ENCODE data around the gene OXTR.

The OXTR gene

DNA sequence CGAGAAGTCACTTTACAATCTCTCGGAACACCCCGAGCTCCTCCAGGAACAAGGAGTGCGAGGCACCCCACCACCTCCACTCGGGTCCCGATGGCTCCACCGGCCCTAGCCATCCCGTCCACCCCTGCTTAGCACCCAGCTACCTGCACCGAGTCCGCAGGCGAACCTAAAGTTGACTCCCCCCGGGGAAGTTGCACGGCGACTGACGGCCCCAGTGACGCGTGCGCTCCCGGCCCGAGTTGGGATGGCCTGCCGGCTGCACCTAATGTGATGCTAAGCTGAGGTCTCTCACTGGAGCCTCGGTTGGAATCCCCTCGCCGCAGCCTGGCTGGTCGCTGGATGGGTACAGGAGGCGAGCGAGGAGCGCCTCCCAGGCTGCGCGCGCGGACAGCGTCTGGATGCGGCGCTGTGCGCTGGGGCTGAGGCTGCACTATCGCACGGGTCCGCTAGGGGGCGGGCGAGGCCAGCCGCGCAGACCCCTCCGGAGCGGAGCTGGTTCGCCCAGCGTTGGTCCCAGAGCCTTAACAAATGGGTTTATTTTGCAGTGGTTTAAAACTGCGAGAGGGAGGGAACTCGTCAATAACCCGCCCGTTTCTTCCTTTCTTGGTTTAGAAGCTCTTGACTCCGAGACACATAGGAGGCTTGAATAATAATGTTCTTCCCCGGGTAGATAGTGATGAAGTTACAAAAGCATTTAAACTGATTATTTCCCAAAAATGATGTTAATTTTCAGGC lies at the start of gene OXTR:
OXTR (minus strand) TSS at position 526 of the 735 bp plus-strand sequence. CDS start 1,426 bp downstream, outside the sequence.
- DNase-seq (ENCODE audit: low read depth in 1 of 2, low spot score in 1 of 2) = peak in 1 of 2 donors; percentile 48

DNA sequence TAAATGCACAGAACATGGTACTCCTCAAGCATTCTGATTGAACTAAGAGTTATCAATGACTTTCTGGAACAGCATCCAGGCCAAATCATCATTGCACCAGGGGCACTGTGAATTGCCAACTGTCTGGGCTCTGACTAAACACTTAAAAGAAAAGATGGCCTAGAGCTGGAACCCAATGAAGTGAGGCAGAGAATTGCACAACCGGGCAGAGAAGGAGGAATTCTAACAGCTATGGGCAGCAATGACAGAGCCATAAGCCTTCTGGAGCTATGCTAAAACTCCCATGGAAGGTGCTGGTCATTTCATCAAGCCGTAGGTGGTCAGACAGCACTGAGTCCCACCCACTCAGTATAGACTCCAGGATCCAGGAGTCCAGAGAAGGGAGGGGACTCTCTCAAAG lies 48.1 kb upstream of the OXTR start:
- DNase-seq (ENCODE audit: low read depth in 1 of 2, low spot score in 1 of 2) = no peak

DNA sequence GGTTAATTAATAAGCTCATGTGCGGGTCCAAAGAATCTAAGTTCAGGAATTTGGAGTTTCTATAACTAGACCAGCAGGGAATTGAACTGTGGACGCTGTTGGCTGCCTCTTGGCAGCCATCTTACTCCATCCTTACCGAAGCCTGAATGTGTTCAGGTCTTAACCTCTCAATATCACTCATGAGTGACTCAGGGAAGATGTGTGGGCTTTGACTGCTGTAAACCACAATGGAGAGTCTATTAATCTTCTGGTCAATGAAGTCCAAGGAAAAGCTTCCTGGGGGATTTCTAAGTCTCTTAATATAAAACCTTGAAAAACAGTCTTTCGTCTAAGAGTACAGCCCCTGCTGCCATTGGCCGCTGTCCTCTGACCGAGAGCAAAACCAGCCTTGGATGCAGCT lies 46.7 kb upstream of the OXTR start:
- no peak for DNase-seq (ENCODE audit: low read depth in 1 of 2, low spot score in 1 of 2)

DNA sequence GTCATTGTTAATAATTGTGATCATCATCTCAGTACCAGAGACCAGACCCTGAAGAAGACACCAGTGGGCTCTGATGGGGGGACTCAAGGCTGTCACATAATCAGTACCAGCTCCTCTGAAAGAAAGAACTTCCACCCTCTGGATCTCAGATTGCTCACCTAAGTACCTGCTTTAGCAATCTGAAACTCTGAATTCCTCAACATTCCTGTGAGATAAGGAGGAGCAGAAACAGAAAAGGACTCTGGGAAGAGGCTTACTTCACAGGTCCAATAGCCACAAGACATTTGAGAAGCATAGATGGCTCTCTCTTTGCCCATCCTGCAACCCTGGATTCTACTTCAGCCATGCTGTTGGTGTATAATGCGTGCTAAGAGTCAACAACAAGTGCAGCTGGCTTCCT lies 44.0 kb upstream of the OXTR start:
- DNase-seq (ENCODE audit: low read depth in 1 of 2, low spot score in 1 of 2) = no peak

DNA sequence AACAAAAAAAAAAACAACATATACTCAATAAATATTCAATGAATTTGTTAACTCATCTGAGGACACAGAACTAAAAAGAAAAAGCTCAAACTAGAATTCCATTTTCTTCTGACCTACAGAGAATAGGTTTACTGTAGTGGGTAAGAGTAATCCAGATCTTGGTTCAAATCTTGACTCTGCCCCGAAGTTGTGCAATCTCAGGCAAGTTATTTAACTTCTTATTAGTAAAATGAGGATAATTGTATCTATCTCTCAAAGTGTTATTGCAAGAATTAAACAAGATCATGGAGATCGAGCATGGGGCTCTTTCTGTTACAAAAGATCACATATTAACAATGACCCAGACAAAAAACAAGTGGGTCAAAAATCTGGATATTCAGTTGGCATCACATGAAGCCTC lies 41.1 kb upstream of the OXTR start:
- no peak for DNase-seq (ENCODE audit: low read depth in 1 of 2, low spot score in 1 of 2)

DNA sequence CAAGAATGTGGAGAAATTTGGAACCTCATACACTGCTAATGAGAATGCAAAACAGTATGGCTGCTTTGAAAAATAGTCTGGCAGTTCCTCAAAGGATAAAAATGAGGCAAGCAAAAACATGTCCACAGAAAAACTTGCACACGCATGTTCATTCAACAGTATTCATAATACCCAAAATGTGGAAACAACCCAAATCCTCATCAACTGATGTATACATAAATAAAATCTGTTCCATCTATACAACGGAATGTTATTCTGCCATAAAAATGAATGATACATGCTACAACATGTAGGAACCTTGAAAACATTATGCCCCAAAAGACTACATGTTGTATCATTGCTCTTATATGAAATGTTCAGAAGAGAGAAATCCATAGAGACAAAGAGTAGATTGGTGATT lies 36.4 kb upstream of the OXTR start:
- no peak for DNase-seq (ENCODE audit: low read depth in 1 of 2, low spot score in 1 of 2)

DNA sequence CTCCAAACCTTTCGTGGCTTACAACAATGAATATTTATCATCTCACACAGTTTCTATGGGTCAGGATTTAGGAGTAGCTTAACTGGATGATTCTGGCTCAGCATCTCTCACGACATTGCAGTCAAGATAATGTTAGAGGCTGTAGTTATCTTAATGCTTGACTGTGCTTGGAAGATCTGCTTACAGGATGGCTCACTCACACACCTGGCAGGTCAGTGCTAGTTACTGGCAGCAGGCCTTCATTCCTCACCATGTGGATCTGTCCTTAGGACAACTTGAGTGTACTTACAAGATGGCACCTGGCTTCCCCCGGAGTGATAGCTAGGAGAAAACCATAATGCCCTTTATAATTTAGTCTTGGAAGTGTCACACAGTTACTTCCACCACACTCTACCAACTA lies 32.8 kb upstream of the OXTR start:
- no peak for DNase-seq (ENCODE audit: low read depth in 1 of 2, low spot score in 1 of 2)

DNA sequence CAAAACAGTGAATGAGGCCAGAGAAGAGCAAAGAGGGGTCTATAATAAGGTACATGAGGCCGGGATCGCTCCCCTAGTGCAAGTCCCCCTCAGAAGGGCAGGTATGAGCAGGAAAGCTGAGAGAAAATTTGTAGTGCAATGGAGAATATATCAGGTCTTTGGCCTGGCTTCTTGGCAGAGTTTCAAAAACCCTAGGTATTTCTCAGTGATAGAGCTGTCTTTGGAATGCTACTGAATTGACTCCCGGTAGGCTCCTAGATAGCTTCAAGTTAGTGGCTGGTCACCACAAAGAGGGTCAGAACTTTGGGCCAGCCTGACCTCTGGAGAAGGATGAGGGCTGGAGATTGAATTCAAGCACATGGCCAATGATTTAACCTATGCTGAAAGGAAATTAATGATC lies 30.6 kb upstream of the OXTR start:
- no peak for DNase-seq (ENCODE audit: low read depth in 1 of 2, low spot score in 1 of 2)

DNA sequence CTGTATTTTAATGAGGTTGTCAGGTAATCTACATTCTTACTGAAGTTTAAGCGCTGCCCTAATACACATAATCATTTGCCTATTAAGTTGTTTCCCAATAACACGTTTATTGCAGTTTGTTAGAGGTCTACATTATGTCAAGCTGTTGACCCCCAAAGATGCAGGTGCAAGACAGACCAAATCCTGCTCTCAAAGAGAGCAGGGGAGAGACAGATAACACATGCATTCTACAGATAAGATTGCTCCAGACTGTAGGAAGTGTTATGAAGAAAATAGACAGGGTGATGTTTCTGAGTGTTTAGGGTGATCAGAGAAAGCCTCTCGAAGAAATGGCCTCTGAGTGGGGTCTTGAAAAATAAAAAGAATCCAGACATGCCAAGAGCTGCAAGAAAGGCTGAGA lies 24.8 kb upstream of the OXTR start:
- no peak for DNase-seq (ENCODE audit: low read depth in 1 of 2, low spot score in 1 of 2)

DNA sequence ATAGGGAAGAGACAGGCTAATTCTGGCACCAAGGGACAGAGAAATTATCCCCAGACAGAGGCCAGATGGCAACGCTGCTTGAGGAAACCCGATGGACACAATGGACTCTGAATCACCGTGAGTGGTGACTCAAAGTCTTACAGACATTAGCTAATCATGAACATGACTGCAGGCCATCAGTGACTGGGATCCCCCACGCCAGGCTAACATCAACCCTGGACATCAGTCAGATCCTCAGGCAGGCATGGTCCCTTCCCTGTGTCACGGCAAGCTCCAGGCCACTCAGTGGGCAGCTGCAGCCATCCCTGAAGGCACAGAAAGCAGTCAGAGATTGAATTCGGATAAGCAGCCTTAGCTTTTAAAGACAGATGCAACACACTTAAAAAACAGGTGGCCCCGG lies 23.8 kb upstream of the OXTR start:
- no peak for DNase-seq (ENCODE audit: low read depth in 1 of 2, low spot score in 1 of 2)

DNA sequence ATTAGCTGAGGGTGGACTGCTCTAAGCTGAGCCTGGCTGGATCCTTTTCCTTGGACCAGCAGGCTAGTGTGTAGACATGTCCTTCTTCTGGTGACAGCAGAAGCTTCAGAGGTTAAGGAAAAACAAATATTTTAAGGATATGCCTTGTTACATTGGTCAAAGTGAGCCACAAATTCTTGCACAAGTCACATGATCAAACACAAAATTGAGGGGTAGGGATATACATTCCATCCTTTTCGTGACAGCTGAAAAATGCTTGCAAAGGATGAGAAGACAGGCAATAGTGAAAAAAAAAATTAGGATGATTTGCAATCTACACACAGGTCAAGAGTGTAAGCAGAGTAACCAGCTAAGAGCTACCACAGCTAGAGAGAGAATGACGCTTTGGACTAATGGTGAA lies 21.1 kb upstream of the OXTR start:
- DNase-seq (ENCODE audit: low read depth in 1 of 2, low spot score in 1 of 2) = no peak

DNA sequence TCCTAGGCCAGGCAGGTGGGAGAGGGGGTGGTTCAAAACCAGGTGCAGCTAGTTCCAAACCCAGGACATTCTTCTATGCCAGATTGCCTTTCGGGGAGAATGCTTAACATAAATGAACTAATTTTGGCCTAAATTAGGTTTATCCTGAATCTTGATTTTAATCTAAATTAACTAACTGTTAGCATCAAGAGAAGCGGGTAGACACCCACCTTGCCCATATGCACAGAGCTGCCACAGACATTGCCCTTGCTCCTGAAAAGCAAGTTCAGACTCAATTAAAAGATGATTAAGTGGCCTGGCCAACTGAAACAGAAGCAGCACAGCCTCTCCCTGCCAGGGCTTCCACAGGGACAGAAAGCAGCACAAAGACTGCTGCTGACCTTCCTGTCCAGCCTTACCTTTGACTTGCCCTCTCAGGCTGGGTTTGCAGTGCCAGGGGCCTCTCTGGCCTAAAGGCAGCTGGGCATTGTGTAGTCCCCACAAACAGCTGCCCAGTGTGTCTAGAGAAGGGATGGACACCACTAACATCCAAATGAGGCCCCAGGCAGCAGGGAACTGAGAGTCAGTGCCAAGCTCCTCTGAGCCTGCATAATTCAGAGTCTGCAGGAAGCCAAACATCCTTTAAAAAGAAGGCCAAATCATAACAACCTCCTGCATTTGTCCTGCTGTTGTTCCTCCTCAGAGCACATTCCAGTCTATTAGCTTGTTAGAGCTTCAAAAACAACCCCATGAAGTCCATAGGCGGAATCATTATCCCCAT lies 15.4 kb upstream of the OXTR start:
- no peak for DNase-seq (ENCODE audit: low read depth in 1 of 2, low spot score in 1 of 2)

DNA sequence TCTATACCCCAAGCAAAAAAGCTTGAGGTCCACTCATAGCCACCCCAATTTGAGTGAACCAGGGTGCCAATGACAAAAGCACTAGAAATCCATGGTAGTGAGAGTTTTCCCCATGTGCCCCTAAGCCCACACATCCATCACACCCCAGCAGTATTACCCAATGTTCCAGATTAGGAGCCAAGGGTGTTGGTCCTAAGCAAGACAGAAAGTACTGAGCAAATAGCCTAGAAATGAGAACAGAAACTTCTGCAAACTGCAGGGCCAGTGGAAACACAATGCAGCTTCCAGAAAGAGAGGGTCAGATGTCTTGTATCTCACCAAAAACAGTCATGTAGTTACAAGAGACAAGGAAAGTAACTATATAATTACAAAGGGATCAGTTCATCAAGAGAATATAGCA lies 10.9 kb upstream of the OXTR start:
- DNase-seq (ENCODE audit: low read depth in 1 of 2, low spot score in 1 of 2) = no peak

DNA sequence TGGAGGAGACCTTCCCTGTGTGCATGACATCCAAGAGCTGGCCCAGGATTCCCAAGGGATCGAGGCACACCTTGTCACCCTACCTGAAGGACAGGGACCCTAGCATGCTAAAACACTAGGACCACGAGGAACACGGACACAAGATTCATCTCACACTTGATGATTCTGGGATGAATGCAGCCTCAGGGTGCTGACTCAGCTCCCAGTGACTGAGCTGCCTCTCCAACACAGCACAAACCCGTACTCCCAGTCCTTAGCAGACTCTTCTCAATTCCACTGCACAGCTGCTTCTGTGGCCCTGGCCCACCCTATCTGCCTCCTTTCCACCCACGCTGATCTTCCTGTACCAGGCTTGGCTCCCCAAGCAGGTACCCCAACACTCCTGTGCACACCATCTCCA lies 9.1 kb upstream of the OXTR start:
- DNase-seq (ENCODE audit: low read depth in 1 of 2, low spot score in 1 of 2) = no peak

DNA sequence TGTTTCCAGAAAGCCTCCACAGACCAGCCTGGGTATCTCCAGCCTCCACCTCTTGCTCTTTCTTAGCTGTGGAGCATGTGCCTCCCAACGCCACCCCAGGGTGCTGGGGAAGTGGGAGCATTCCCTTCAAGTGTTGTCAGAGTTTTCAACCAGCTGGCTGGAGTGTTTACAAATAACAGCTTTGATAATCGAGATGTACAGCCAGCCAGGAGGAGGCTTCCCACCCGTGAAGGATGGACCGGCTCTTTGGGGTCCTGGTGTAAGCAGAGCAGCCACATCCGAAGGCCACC lies 8.5 kb upstream of the OXTR start:
- no peak for DNase-seq (ENCODE audit: low read depth in 1 of 2, low spot score in 1 of 2)

DNA sequence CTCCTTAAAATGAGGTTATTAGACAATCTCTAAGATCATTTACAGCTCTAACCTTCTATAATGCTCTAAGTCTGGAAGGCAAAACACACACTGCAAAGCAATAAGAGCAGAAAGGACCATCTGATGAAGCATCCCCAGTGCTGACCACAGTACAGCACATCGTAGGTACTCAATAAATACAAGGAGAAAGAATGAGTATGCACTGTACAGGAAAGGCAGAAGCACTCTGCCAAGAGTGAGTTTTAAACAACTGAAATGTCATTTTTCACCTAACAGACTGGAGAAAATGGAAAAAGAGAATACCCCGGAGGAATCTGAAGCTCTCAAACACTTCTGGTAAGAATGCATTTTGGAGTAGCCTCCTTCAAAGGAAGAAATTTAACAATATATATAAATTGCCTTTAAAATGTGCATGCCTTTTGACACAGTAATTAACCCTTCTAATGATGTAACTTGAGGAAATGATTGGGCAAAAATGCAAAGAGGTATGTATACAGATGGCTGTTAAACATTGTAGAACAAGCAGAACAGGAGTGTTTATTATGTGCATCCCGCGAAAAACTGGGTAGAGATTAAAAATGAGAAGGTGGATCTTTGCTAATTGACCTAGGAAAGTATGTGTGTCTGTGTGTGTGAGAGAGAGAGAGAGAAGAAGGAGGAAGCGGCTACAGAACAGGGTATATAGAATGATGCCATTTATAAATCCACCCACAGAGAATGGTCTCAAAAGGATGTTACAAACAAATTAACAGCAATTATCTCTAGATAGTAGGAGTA lies 8.0 kb upstream of the OXTR start:
- DNase-seq (ENCODE audit: low read depth in 1 of 2, low spot score in 1 of 2) = no peak

DNA sequence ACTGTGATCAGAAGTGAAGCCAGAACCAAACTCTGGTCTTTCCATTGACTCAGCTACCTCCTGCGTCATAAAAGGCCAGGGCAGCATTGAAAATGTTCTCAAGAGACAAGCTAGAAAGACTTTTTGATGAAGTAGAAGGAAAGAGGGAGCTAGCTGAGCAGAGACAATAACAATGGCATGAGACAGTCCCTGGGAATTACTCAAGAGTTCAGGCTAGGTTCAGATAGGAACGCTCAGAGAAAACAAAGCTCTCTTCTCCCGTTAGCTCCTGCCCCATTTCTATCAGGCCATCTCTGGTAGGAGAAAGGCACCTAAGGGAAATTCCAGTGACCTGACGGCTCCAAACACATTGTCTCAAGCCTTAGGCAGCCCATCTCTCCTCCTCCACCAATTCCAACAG lies 7.0 kb upstream of the OXTR start:
- DNase-seq (ENCODE audit: low read depth in 1 of 2, low spot score in 1 of 2) = no peak

DNA sequence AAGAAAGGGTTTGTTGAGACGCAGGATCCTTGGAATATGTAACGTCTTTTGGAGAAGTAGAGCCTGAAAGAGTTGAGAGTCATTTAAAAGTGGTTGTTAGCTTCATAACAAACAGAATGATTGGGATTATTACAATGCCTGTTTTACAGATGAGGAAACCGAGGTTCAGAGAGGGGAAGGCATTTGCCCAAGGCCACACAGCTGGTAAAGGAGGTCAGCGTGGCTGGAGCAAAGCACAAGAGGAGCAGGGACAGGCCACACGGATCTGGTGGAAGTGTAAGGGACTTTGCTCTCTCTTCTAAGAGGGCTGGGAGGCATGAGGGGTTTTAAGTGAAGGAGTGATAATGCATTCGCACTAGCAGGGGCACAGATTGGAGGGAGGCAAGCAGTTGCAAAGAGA lies 6.2 kb upstream of the OXTR start:
- no peak for DNase-seq (ENCODE audit: low read depth in 1 of 2, low spot score in 1 of 2)

DNA sequence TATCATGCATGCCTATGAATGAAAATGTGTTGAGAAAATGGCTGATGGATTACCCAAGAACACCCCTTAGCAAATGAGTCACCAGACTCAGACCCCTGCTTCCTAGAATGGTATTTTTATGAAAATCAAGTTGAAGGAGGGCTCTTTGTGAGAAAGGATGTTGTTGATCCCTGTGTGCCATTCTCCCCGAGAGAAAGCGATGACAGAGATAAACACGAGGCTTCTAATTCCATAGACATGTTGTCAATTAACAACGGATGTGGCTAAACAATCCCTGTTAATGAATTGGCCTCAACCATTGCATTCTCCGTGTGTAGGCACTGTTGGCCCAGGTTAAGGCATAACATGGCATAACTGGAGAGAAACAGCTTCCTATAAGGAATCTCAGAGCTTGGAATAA lies 5.8 kb upstream of the OXTR start:
- DNase-seq (ENCODE audit: low read depth in 1 of 2, low spot score in 1 of 2) = no peak

DNA sequence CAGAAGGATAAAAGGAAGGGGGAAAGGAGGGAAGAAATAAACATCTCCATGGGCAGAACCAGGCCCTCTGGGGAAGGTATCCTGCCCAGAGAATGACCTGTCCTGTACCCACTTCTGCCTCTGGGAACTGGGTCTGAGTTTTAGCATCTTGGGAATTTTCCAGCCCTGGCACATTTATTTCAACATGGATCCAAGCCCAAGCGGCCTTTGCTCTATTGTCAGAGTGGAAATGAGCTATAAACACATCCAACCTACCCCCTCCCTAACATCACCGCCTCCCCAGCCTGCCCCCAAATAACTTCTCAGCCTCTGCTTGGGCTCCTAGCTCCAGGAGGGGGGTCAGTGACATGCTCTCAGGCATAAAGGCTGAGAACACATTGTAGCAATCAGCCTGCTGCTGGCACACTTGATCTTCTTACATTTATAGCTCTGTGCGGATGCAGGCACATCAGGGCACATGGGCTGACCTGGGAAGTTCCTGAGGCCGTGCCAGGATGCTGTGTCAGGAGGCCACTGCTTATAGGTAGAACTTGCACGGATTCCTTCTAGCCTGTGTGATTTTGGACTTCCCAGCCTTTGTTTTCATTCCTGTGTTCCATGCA lies 4.6 kb upstream of the OXTR start:
- no peak for DNase-seq (ENCODE audit: low read depth in 1 of 2, low spot score in 1 of 2)

DNA sequence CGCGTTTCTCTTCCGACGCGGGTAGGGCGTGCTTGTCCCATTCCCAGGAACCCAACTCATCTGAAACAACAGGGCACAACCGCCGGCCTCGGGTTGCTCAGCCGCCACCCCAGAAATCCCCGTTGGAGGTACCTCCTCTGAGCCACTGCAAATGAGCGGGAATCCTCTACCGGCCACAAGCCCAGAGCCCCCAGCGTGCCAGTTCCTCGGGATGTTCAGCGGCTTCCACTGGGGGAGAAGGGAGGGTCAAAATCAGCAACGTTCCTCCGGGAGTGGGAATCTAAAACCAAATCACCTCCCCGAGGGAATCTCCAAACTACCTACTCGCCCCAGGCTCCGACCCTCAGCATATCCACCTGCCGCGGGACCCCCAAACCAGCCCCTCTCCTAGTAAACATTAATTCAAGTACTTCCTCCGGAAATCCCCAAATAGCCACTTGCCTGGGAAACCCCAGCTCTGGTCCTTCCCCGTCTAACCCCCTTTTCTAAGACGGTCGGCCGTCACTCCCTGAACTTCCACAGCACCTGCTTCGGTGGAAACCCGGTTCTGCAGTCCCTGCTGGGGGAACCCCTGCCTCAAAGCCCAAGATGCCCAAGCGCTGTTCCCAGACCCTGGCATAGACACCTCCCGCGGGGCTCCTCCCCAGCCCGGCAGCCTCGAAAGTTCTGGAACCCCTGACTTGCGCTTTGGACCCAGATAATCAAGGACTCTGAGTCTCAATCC lies 887 bp downstream of the OXTR start:
- no peak for DNase-seq (ENCODE audit: low read depth in 1 of 2, low spot score in 1 of 2)

Data from stimulated activated CD4-positive, alpha-beta T cell treated with anti-CD3 and anti-CD28 coated beads, Interleukin-15, amount 100 ng/mL, for 1 hour (primary cell).